Uterus (tissue), 2 donors: ENCODE results near the gene STAMBPL1.

Source experiments
- POLR2A ChIP-seq, 2 donors: fragments of 450-650 bp; IDR thresholded peaks; one replicate each; pipeline ENCODE4 v1.6.1; 2016; ENCODE audit warnings: antibody characterized with exemption in 2 of 2, mild to moderate bottlenecking in 1 of 2, moderate library complexity in 1 of 2
- TF ChIP-seq, protein P1 (sequence below), 4 experiments: fragments of 200-600 bp in 2 of 4; fragments of 450-650 bp in 2 of 4; sonication (generic) in 2 of 4; IDR thresholded peaks; one replicate each; pipeline ENCODE4 v1.5.1; 2016 to 2019; ENCODE audit warnings: antibody characterized with exemption in 4 of 4, mild to moderate bottlenecking in 2 of 4, moderate library complexity in 1 of 4

DNA sequence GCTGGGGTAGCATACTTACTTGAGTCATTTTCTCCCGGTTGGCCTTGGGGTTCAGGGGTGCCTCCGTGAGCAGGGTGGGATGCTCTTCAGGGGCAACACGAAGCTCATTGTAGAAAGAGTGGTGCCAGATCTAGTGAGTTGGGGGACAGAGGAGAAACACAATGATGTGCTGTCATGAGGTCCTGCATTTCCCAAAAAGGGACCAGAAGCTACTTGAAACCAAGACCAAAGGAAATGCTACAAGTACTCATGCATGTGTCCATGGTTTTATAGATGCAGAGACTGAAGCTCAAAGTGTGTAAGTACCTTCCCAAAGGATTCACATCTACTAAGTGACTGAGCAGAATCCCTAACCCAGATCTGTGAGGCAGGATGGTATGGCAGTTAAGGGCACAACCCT lies 63.7 kb downstream of the STAMBPL1 start:
- TF ChIP-seq, protein P1, sequence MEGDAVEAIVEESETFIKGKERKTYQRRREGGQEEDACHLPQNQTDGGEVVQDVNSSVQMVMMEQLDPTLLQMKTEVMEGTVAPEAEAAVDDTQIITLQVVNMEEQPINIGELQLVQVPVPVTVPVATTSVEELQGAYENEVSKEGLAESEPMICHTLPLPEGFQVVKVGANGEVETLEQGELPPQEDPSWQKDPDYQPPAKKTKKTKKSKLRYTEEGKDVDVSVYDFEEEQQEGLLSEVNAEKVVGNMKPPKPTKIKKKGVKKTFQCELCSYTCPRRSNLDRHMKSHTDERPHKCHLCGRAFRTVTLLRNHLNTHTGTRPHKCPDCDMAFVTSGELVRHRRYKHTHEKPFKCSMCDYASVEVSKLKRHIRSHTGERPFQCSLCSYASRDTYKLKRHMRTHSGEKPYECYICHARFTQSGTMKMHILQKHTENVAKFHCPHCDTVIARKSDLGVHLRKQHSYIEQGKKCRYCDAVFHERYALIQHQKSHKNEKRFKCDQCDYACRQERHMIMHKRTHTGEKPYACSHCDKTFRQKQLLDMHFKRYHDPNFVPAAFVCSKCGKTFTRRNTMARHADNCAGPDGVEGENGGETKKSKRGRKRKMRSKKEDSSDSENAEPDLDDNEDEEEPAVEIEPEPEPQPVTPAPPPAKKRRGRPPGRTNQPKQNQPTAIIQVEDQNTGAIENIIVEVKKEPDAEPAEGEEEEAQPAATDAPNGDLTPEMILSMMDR (IDR thresholded peaks at IDR 0.05), result no peak
- no peak for TF ChIP-seq POLR2A (IDR thresholded peaks at IDR 0.05)
